IPS DF 4.7 (cell line): ENCODE data around the gene MORN5.

Source experiments
- DNase-seq: peaks from one replicate; pipeline ENCODE4 v3.0.0-alpha.2; 2013; ENCODE audit warnings: low spot score; ENCODE audit errors: extremely low read depth

MORN5 gene

GRCh38 chr9:122228568-122229484 lies 69.1 kb downstream of the MORN5 start, which contains the start of gene LHX6:
Gene LHX6 (minus strand): TSS chr9:122228957. CDS start chr9:122228740, 217 bp downstream.
- no peak for DNase-seq

- DNase-seq, result no peak
These were observed 69.8 kb downstream of the MORN5 start for GRCh38 chr9:122229485-122229837.

- no peak for DNase-seq
These were observed 73.1 kb downstream of the MORN5 start for GRCh38 chr9:122232796-122233306.

GRCh38 chr9:122234022-122234748 lies 74.5 kb downstream of the MORN5 start:
- DNase-seq, result no peak

- no peak for DNase-seq
These were observed 77.0 kb downstream of the MORN5 start for GRCh38 chr9:122236681-122237080.

- DNase-seq, result no peak
These were observed 80.0 kb downstream of the MORN5 start for GRCh38 chr9:122239722-122240121.

- no peak for DNase-seq
These were observed 84.6 kb downstream of the MORN5 start for GRCh38 chr9:122244349-122244748.

- DNase-seq, result no peak
These were observed 87.0 kb downstream of the MORN5 start for GRCh38 chr9:122246666-122247065.

GRCh38 chr9:122248448-122248865 lies 88.7 kb downstream of the MORN5 start:
- DNase-seq, result no peak
